Measurements from ENCODE around the gene SLAMF9.
A peak's percentile ranks its signal among the peaks of the same experiment; 100 is the strongest.

Gene SLAMF9

GRCh38 chr1:159921251-159921650, 32.8 kb downstream of the SLAMF9 start:
- Histone ChIP-seq H3K4me3 (ENCODE audit: severe bottlenecking) (no peak overlapping the region), H3K27me3 (ENCODE audit: insufficient read depth, poor library complexity, severe bottlenecking) (no peaks in the 10 kb centered on the region), H3K27ac (ENCODE audit: poor library complexity, severe bottlenecking) (peak overlapping the region; percentile 94), H3K36me3 (ENCODE audit: low read depth) (peaks cover 62% of the 10 kb centered on the region), H3K9me3 (ENCODE audit: severe bottlenecking) (no peaks in the 10 kb centered on the region), H3K4me1 (ENCODE audit: insufficient read depth, poor library complexity, severe bottlenecking) (peaks cover 26% of the 10 kb centered on the region)
- TF ChIP-seq, protein P1, sequence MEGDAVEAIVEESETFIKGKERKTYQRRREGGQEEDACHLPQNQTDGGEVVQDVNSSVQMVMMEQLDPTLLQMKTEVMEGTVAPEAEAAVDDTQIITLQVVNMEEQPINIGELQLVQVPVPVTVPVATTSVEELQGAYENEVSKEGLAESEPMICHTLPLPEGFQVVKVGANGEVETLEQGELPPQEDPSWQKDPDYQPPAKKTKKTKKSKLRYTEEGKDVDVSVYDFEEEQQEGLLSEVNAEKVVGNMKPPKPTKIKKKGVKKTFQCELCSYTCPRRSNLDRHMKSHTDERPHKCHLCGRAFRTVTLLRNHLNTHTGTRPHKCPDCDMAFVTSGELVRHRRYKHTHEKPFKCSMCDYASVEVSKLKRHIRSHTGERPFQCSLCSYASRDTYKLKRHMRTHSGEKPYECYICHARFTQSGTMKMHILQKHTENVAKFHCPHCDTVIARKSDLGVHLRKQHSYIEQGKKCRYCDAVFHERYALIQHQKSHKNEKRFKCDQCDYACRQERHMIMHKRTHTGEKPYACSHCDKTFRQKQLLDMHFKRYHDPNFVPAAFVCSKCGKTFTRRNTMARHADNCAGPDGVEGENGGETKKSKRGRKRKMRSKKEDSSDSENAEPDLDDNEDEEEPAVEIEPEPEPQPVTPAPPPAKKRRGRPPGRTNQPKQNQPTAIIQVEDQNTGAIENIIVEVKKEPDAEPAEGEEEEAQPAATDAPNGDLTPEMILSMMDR (IDR thresholded peaks at IDR 0.05; ENCODE audit: poor library complexity, severe bottlenecking) = no peak
- DNase-seq (ENCODE audit: low spot score) (no peak), ATAC-seq (ENCODE audit: low read depth) (no peak)

- no peak overlapping the region for H3K4me3 ChIP-seq (ENCODE audit: severe bottlenecking)
- no peaks in the 10 kb centered on the region for H3K9me3 ChIP-seq (ENCODE audit: severe bottlenecking)
- no peaks in the 10 kb centered on the region for H3K27me3 ChIP-seq (ENCODE audit: insufficient read depth, poor library complexity, severe bottlenecking)
- peaks cover 30% of the 10 kb centered on the region for H3K4me1 ChIP-seq (ENCODE audit: insufficient read depth, poor library complexity, severe bottlenecking)
- peak overlapping the region; percentile 94 for H3K27ac ChIP-seq (ENCODE audit: poor library complexity, severe bottlenecking)
- peaks cover 62% of the 10 kb centered on the region for H3K36me3 ChIP-seq (ENCODE audit: low read depth)
- no peak for ATAC-seq (ENCODE audit: low read depth)
- DNase-seq (ENCODE audit: low spot score) = no peak
- TF ChIP-seq, protein P1 (IDR thresholded peaks at IDR 0.05; ENCODE audit: poor library complexity, severe bottlenecking) = no peak
Observed at GRCh38 chr1:159920651-159921050, 33.4 kb downstream of the SLAMF9 start.

DNA sequence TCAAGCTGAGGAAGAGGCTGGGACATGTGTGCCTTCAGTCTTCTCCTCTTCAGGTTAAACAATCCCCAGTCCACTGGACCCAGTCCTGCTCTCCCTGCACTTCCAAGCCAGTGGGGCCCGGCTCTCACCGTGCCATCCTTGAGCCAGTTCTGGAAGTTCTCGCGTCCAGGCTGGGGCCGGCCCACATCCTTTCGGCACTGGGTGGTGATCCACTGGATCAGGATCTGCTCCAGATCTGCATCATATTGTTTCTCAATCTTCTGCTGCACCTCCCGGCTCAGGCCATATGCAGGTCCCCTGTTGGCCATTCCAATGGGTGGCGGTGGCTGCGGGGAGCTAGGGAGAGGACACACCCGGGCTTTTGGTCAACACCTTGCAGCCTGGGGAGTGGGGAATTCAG, 33.8 kb downstream of the SLAMF9 start:
- Histone ChIP-seq H3K27me3 (ENCODE audit: insufficient read depth, poor library complexity, severe bottlenecking) (no peaks in the 10 kb centered on the region), H3K27ac (ENCODE audit: poor library complexity, severe bottlenecking) (peak overlapping the region; percentile 94), H3K36me3 (ENCODE audit: low read depth) (peaks cover 62% of the 10 kb centered on the region), H3K4me1 (ENCODE audit: insufficient read depth, poor library complexity, severe bottlenecking) (peaks cover 30% of the 10 kb centered on the region), H3K9me3 (ENCODE audit: severe bottlenecking) (no peaks in the 10 kb centered on the region), H3K4me3 (ENCODE audit: severe bottlenecking) (no peak overlapping the region)
- TF ChIP-seq, protein P1 (IDR thresholded peaks at IDR 0.05; ENCODE audit: poor library complexity, severe bottlenecking) = no peak
- no peak for DNase-seq (ENCODE audit: low spot score)
- no peak for ATAC-seq (ENCODE audit: low read depth)

DNA sequence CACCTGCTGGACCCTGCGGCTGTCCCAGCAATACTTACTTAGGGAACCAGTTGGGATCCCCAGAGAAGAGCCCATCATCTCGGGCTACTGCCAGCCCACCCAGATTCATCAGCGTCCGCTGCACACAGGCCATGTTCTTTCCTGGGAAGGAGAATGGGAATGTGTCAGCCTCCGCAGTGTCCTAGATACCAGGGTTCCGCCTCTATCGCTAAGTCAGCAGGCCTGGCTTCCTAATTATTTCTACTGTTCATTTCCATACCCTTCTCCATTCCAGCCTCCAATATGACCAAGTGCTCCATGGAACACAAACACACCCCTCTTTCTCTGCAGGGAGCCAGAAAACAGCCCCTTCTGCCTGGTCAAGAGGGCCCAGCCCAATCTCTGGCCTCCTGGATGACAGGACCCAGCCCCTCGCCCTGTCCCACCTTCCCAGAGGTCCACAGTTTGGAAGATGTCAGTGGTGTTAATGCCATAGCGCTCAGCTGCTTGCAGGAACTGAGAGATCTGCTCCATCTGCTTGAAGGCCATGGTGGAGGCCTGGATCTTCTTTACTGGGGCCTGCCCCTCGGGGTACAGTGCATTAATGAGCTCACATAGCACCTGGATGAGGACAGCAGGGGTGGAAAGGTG, 34.7 kb downstream of the SLAMF9 start:
- TF ChIP-seq, protein P1 (IDR thresholded peaks at IDR 0.05; ENCODE audit: poor library complexity, severe bottlenecking) = no peak
- Histone ChIP-seq H3K9me3 (ENCODE audit: severe bottlenecking) (no peaks in the 10 kb centered on the region), H3K27me3 (ENCODE audit: insufficient read depth, poor library complexity, severe bottlenecking) (no peaks in the 10 kb centered on the region), H3K36me3 (ENCODE audit: low read depth) (peaks cover 62% of the 10 kb centered on the region), H3K27ac (ENCODE audit: poor library complexity, severe bottlenecking) (peak overlapping the region; percentile 94), H3K4me1 (ENCODE audit: insufficient read depth, poor library complexity, severe bottlenecking) (peaks cover 31% of the 10 kb centered on the region), H3K4me3 (ENCODE audit: severe bottlenecking) (no peak overlapping the region)
- ATAC-seq (ENCODE audit: low read depth) (no peak), DNase-seq (ENCODE audit: low spot score) (no peak)
